Right ventricle myocardium superior (tissue), 1 donor: ENCODE measurements around the gene PRKN. TPM values are rescaled to one million over a fixed set of nuclear protein-coding genes. Genes with fewer than 3 reads are reported as not detected.

Experiments
- ATAC-seq: fragments of 200-7000 bp; cut with Tn5 transposase; one replicate; pipeline ENCODE4 v1.9.1; 2020; ENCODE audit warnings: mild to moderate bottlenecking; ENCODE audit not compliant: poor library complexity
- DNase-seq: peaks from one replicate; pipeline ENCODE4 v3.0.0-alpha.2; 2020
- intact Hi-C: fragments of 100-400 bp; cut with DNase I; formaldehyde crosslinking; loops from one replicate; pipeline ENCODE4 v1.11.2; 2022
- total RNA-seq: library from RNA; stranded (reverse); fragmentation: NEBNext Ultra II Directional; extraction: Animal tissue kit (Norgen Biotek cat#: 25700); gene quantifications from one replicate; pipeline ENCODE4 v1.2.1, GENCODE V29; 2021
- donor health status: DM: no; HTN: yes; CAD: no; lungs with severe emphysema.

PRKN gene
- total RNA-seq, 1 donor from 2014 or later, result 20.6 TPM

GRCh38 chr6:162249907-162250642, 477.5 kb downstream of the PRKN start:
- ATAC-seq (no peak), DNase-seq (no peak)
- intact Hi-C loops, result no loop called here

- intact Hi-C loops, result no loop called here
- DNase-seq (no peak), ATAC-seq (no peak)
Measured at GRCh38 chr6:162245830-162246420, 481.6 kb downstream of the PRKN start.

- no peak for DNase-seq
- ATAC-seq, result no peak
- intact Hi-C loops, result no loop called here
Measured at GRCh38 chr6:162244031-162244430, 483.5 kb downstream of the PRKN start.

GRCh38 chr6:162242915-162243314, 484.7 kb downstream of the PRKN start:
- intact Hi-C loops, result no loop called here
- DNase-seq, result no peak
- ATAC-seq, result no peak

GRCh38 chr6:162239330-162239729, 488.2 kb downstream of the PRKN start:
- ATAC-seq (no peak), DNase-seq (no peak)
- intact Hi-C loops, result no loop called here

- DNase-seq, result no peak
- ATAC-seq, result no peak
- intact Hi-C loops, result no loop called here
Measured at GRCh38 chr6:162238675-162239074, 488.9 kb downstream of the PRKN start.

GRCh38 chr6:162237331-162237730, 490.2 kb downstream of the PRKN start:
- DNase-seq (no peak), ATAC-seq (no peak)
- intact Hi-C loops, result no loop called here

GRCh38 chr6:162234631-162235030, 492.9 kb downstream of the PRKN start:
- intact Hi-C loops, result no loop called here
- DNase-seq (no peak), ATAC-seq (peak; percentile 74)

GRCh38 chr6:162230147-162230752, 497.3 kb downstream of the PRKN start:
- DNase-seq, result no peak
- intact Hi-C loops, result no loop called here
- ATAC-seq, result peak; percentile 78

- no peak for DNase-seq
- intact Hi-C loops, result no loop called here
- no peak for ATAC-seq
Measured at GRCh38 chr6:162229093-162229492, 498.5 kb downstream of the PRKN start.

GRCh38 chr6:162226803-162227202, 500.8 kb downstream of the PRKN start:
- intact Hi-C loops, result no loop called here

GRCh38 chr6:162222521-162222920, 505.0 kb downstream of the PRKN start:
- ATAC-seq, result no peak
- intact Hi-C loops, result no loop called here
- DNase-seq, result no peak

More at GRCh38 chr6:162226803-162227202, 500.8 kb downstream of the PRKN start:
- DNase-seq (no peak), ATAC-seq (peak; percentile 46)

GRCh38 chr6:162220876-162221275, 506.7 kb downstream of the PRKN start:
- intact Hi-C loops, result no loop called here
- DNase-seq (no peak), ATAC-seq (no peak)

- intact Hi-C loops, result no loop called here
- DNase-seq, result no peak
- ATAC-seq, result no peak
Measured at GRCh38 chr6:162219266-162219665, 508.3 kb downstream of the PRKN start.

GRCh38 chr6:162217811-162218493, 509.6 kb downstream of the PRKN start:
- no peak for ATAC-seq

GRCh38 chr6:162217058-162217457, 510.5 kb downstream of the PRKN start:
- intact Hi-C loops, result no loop called here
- DNase-seq (no peak), ATAC-seq (no peak)

More at GRCh38 chr6:162217811-162218493, 509.6 kb downstream of the PRKN start:
- intact Hi-C loops, result no loop called here
- DNase-seq, result no peak

- no peak for ATAC-seq
- no peak for DNase-seq
- intact Hi-C loops, result no loop called here
Measured at GRCh38 chr6:162211777-162212176, 515.8 kb downstream of the PRKN start.

GRCh38 chr6:162211022-162211421, 516.5 kb downstream of the PRKN start:
- no peak for DNase-seq
- intact Hi-C loops, result no loop called here
- no peak for ATAC-seq

GRCh38 chr6:162203287-162203686, 524.3 kb downstream of the PRKN start:
- ATAC-seq, result peak; percentile 71
- intact Hi-C loops, result no loop called here
- DNase-seq, result peak; percentile 51
